Activated T-cell treated with anti-CD3 and anti-CD28 coated beads, Interleukin-2, amount 50 U/mL, for 4 hours (primary cell): Measurements from ENCODE around the gene ARHGAP12. TPM values are rescaled to one million over a fixed set of nuclear protein-coding genes. Genes with fewer than 3 reads are reported as not detected.
A peak's percentile ranks its signal among the peaks of the same experiment; 100 is the strongest.

Experiments used
- ATAC-seq, 2 donors: fragments of 200-7000 bp; cut with Tn5 transposase; one replicate each; pipeline ENCODE4 v1.10.0; 2021
- DNase-seq: peaks from one replicate; pipeline ENCODE4 v3.0.0-alpha.2; 2020
- H3K27me3 Mint-ChIP-seq: one replicate; pipeline ENCODE4 v1.8.0; 2021; ENCODE audit warnings: low read depth, mixed read lengths
- H3K36me3 Mint-ChIP-seq: one replicate; pipeline ENCODE4 v1.8.0; 2022; ENCODE audit warnings: mixed read lengths; ENCODE audit not compliant: insufficient read depth
- H3K4me1 Mint-ChIP-seq: one replicate; pipeline ENCODE4 v1.8.0; 2021; ENCODE audit warnings: low read depth, mixed read lengths
- H3K4me3 Mint-ChIP-seq: one replicate; pipeline ENCODE4 v1.8.0; 2021; ENCODE audit warnings: mild to moderate bottlenecking, moderate library complexity, mixed read lengths
- H3K9me3 Mint-ChIP-seq: one replicate; pipeline ENCODE4 v1.8.0; 2021; ENCODE audit warnings: mixed read lengths
- total RNA-seq, 3 donors: library from RNA; stranded (reverse); gene quantifications; one replicate each; pipeline ENCODE4 v1.2.1, GENCODE V29; 2021

The ARHGAP12 gene
- total RNA-seq, 3 donors from 2014 or later, result 3.3 to 4.2 (median 3.9) TPM

DNA sequence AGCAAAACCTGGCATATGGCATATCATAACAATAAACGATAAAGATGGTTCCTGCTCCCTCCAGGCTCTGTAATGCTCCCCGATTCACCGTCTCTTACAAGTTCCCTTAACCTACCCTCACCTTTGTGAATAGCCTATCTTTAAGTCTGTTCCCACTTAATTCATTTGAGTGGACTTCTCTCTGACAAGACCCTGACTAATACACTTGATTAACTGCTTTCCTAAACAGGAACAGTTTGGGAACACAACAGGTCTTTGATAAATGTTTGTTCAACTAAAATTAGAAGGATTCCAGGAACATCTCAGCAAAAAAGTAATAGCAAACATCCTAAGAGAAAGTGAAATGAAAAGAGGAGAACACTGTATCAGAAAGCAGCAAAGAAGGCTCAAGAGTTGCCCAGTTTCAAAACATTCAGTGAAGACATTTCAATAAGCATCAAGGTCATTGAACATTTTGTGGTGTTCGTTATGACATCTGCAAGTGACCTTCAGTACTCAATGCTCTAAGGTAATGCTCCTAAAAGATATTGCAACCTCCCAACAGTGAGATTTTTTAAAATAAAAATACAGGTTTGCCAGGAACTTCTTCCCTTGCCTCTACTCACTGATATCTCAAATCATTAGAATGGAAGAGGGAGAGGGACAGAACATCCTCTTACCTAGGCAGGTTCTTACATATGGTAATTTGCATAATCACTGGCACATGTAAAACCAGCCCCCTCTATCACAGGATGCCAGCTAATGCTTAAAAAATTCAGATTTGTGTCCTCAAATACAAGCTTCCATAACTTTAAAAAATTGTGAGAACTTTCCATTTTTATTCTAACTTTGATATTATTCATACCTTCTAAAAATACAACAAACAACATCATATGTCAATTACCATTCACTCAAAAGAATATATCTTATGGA is 11.4 kb upstream of the ARHGAP12 start:
- DNase-seq, result no peak
- Mint-ChIP-seq H3K27me3 (no peaks in the 10 kb centered on the region), H3K4me3 (no peak overlapping the region), H3K9me3 (no peaks in the 10 kb centered on the region), H3K4me1 (peaks cover 7% of the 10 kb centered on the region), H3K36me3 (no peaks in the 10 kb centered on the region)
- no peak for ATAC-seq

DNA sequence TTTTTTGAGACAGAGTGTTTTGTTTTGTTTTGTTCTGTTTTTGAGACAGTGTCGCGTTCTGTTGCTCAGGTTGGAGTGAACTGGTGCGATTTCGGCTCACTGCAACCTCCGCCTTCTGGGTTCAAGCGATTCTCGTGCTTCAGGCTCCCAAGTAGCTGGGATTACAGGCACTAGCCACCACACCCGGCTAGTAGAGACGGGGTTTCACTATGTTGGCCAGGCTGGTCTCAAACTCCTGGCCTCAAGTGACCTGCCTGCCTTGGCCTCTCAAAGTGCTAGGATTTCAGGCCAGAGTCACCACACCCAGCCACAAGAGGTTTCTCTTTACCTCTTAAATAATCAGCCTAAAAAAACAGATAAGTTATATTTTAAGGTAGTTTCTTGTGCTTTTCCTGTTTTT is 8.7 kb upstream of the ARHGAP12 start:
- no peak for DNase-seq
- Mint-ChIP-seq H3K9me3 (no peaks in the 10 kb centered on the region), H3K36me3 (no peaks in the 10 kb centered on the region), H3K4me3 (no peak overlapping the region), H3K4me1 (peaks cover 7% of the 10 kb centered on the region), H3K27me3 (no peaks in the 10 kb centered on the region)
- no peak for ATAC-seq

DNA sequence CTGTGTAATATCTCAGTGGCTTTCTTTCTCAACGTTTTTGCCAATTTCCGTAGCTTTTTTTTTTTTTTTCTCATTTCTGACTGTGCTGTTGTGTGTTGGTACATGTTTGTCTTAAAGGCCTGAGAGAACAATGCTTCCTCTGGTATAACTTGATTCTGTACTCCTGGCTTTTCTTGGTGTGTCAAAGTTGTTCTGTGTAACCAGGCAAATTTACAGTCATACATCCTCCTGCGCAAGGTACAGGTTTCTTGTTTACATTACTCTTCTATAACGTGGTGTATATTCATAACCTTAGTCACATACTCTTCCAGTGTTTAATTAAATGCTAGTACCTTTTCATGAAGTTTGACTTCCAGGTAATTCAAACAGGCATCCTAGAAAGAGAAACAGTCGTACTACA is 8.3 kb upstream of the ARHGAP12 start:
- Mint-ChIP-seq H3K4me3 (no peak overlapping the region), H3K36me3 (no peaks in the 10 kb centered on the region), H3K27me3 (no peaks in the 10 kb centered on the region), H3K9me3 (no peaks in the 10 kb centered on the region), H3K4me1 (peaks cover 7% of the 10 kb centered on the region)
- ATAC-seq (no peak), DNase-seq (no peak)

DNA sequence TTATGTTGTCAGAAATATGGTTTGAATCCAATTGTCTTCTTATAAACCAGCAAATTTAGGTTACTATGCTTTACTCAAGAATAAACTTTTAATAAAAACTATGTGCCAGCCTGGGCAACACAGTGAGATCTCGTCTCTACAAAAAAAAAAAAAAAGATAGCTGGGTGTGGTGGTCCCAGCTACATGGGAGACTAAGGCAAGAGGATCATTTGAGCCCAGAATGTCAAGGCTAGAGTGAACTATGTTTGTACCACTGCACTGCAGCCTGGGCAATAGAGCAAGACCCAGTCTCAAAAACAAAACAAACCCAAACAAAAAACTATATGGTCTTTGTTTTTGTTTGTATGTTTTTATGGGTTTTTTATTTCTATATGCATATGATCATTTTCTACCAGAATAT is 7.5 kb upstream of the ARHGAP12 start:
- ATAC-seq (no peak), DNase-seq (no peak)
- Mint-ChIP-seq H3K4me3 (no peak overlapping the region), H3K36me3 (no peaks in the 10 kb centered on the region), H3K9me3 (no peaks in the 10 kb centered on the region), H3K27me3 (no peaks in the 10 kb centered on the region), H3K4me1 (peaks cover 6% of the 10 kb centered on the region)

DNA sequence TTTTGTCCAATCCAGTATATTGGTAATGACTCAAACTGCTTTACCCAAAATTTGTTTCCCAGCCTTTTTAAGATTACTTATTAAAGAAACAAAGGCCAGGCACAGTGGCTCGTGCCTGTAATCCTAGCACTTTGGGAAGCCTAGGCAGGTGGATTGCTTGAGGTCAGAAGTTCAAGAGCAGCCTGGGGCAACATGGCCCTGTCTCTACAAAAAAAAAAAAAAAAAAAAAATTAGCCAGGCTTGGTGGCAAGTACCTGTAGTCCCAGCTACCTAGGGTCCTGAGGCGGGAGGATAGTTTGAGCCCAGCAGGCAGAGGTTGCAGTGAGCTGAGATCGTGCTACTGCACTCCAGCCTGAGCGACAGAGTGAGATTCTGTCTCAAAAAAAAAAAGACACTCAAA is 7.0 kb upstream of the ARHGAP12 start:
- Mint-ChIP-seq H3K36me3 (no peaks in the 10 kb centered on the region), H3K27me3 (no peaks in the 10 kb centered on the region), H3K4me3 (no peak overlapping the region), H3K4me1 (peaks cover 3% of the 10 kb centered on the region), H3K9me3 (no peaks in the 10 kb centered on the region)
- no peak for ATAC-seq
- DNase-seq, result no peak

DNA sequence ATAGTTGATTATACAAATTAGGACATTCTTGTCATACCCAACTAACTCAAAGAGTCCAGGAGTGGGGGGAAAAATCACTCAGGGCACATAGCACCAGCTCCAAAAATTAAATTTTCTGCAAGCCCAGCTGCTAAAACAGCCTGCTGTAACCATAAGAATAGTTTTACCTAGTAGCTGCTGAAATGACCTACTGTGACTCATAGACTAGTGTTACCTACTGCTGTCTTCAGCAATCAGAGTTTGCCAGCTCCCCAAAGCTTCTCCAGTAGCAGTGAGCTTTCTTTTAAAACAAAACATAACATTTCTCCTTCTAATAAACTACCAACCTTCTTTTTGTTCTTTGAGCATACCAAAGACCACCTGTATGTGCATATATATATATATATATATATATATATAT is 4.2 kb upstream of the ARHGAP12 start:
- H3K4me1 Mint-ChIP-seq, result peaks cover 12% of the 10 kb centered on the region
- no peak overlapping the region for H3K4me3 Mint-ChIP-seq
- no peaks in the 10 kb centered on the region for H3K9me3 Mint-ChIP-seq
- ATAC-seq (no peak), DNase-seq (no peak)
- no peaks in the 10 kb centered on the region for H3K27me3 Mint-ChIP-seq
- no peaks in the 10 kb centered on the region for H3K36me3 Mint-ChIP-seq

DNA sequence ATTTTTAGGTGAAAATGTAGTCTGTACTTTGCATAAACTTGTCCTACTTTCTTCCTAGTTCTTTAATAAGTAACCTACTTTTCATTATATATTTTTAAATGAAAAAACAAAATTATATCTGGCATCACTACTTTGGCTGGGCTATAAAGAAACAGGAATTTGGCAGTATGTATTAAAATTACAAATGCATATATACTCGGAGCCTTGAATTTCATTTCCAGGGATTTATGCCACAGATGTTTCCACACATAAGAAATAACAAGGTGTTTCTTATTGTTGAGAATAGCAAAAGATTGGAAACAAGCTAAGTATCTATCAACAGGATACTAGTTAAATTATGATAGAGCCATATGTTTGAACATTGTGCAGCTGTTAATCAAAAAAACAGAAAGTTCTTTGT is 2.2 kb upstream of the ARHGAP12 start:
- Mint-ChIP-seq H3K4me1 (peaks cover 30% of the 10 kb centered on the region), H3K4me3 (no peak overlapping the region), H3K36me3 (no peaks in the 10 kb centered on the region), H3K27me3 (no peaks in the 10 kb centered on the region), H3K9me3 (no peaks in the 10 kb centered on the region)
- ATAC-seq (no peak), DNase-seq (no peak)

DNA sequence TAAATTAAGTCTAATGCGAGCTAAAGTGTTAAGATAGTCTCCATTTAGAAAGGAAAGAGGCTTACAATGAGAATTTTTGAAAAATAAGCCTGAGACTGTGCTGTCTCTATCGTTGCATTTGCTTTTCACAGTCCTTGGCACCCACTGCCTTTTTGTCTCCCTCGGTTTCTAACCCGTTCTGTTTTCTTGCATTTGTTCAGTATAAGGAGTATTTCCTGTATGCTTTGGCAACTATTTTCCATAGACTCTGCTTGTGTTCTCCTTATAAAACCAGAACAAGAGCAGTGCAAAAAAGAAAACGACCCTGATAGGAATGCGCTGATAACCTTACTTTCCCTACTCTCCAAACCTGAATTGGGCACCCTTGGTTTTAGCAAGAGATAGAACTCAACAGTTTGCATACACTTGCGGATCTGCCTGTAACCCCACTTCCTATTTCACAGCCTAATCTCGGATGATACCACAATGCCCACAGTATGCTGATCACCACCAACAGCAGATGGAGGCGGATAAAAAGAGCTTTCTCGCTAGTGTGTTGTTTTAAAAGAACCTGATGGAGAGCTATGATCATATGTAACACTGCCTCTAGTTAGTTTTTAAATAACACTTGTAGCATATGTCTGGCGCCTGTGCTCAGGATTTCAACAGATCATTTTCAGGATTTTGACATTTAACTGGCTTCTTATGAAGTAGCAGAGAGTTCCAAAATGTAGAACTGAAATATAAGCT is 1.6 kb upstream of the ARHGAP12 start:
- Mint-ChIP-seq H3K4me3 (peak overlapping the region; percentile 89), H3K4me1 (peaks cover 33% of the 10 kb centered on the region), H3K36me3 (no peaks in the 10 kb centered on the region), H3K27me3 (no peaks in the 10 kb centered on the region), H3K9me3 (no peaks in the 10 kb centered on the region)
- peak; percentile 9 to 16 for ATAC-seq
- no peak for DNase-seq

DNA sequence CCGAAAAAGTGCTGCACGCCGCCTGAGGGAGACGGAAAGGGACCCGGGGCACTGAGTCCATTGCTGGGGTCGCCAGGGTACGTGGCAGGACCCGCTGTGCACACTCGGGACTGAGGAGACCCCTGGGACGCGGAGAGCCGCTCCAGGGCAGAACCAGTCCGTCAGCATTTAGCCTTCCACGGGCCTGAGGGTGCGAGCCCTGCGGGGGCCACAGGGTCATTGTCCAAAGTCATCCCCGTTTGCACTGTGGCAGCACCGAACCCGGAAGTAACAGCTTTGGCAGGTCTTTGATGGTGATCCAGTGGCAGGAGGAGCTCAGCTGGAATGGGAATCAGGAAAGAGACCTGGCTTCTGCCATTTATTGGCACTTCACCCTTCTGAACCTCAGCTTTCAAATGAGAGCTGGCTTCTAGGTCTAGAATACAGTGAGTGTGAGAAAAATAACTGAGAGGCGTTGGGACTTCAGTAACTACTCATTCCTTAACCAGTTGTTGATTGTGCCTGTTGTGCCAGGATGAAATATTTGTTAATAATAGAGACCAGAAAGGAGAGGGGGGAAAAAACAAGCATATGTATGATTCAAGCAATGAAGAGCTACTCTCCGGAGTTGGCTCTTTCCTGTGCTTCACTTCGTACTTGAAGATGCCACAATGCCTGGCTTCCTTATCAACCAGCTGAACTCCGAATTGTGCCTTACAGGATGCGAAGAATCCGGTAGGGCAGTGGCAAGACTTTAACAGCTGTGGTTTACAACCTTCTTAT is 811 bp upstream of the ARHGAP12 start:
- H3K4me1 Mint-ChIP-seq, result peaks cover 40% of the 10 kb centered on the region
- H3K36me3 Mint-ChIP-seq, result no peaks in the 10 kb centered on the region
- DNase-seq, result peak; percentile 4
- H3K9me3 Mint-ChIP-seq, result no peaks in the 10 kb centered on the region
- ATAC-seq, result peak in 1 of 2 donors; percentile 3
- H3K27me3 Mint-ChIP-seq, result no peaks in the 10 kb centered on the region
- H3K4me3 Mint-ChIP-seq, result peak overlapping the region; percentile 89

DNA sequence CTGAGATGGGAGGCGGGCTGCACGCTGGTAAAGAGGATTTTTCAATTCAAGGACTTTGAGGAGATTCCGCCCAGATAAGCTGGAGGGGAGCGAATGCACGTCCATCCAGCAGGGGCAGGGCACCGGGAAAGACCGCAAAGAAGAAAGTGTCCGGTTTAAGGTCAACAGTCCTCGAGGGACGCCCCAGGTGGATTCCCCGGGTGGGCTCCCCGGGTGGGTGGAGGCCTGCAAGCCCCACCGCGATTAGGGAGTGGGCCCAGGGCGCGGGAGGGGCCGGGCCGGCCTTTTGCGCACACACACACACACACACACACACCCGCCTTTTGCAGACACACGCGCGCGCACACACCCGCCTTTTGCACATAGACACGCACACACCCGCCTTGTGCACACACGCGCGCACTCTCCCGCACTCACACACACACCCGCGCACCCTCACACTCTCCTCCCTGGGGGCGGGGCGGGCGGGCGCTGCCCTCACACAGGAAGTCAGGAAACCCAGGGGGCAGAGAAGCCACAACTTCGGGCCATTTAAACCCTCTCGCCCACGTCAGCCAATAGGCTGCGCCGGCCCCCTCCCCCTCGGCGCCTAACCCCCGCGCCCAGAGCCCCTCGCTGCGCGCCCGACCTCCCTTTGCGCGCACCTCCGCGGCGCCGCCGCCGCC is 615 bp downstream of the ARHGAP12 start:
- peak overlapping the region; percentile 89 for H3K4me3 Mint-ChIP-seq
- peaks cover 49% of the 10 kb centered on the region for H3K4me1 Mint-ChIP-seq
- H3K27me3 Mint-ChIP-seq, result no peaks in the 10 kb centered on the region
- no peaks in the 10 kb centered on the region for H3K9me3 Mint-ChIP-seq
- ATAC-seq (peak; percentile 54 to 60), DNase-seq (peak; percentile 35)
- peaks cover 4% of the 10 kb centered on the region for H3K36me3 Mint-ChIP-seq

DNA sequence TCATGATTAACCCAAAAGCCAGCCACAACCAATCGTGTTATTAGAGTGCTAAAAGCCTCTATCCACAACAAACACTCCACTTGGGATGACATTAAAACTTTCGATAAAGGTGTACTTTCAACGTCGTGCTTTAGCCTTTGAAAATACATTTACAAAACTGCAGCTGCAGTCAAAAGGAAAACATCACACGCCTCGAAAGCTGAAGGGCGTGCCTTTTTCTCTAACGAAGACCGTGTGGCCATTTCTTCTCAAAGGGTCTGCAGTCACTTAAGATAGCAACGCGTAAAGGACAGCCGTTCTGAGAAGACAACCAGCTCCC is 1.1 kb downstream of the ARHGAP12 start:
- DNase-seq (no peak), ATAC-seq (peak; percentile 4 to 12)
- Mint-ChIP-seq H3K27me3 (no peaks in the 10 kb centered on the region), H3K36me3 (peaks cover 4% of the 10 kb centered on the region), H3K4me3 (peak overlapping the region; percentile 89), H3K4me1 (peaks cover 49% of the 10 kb centered on the region), H3K9me3 (no peaks in the 10 kb centered on the region)

DNA sequence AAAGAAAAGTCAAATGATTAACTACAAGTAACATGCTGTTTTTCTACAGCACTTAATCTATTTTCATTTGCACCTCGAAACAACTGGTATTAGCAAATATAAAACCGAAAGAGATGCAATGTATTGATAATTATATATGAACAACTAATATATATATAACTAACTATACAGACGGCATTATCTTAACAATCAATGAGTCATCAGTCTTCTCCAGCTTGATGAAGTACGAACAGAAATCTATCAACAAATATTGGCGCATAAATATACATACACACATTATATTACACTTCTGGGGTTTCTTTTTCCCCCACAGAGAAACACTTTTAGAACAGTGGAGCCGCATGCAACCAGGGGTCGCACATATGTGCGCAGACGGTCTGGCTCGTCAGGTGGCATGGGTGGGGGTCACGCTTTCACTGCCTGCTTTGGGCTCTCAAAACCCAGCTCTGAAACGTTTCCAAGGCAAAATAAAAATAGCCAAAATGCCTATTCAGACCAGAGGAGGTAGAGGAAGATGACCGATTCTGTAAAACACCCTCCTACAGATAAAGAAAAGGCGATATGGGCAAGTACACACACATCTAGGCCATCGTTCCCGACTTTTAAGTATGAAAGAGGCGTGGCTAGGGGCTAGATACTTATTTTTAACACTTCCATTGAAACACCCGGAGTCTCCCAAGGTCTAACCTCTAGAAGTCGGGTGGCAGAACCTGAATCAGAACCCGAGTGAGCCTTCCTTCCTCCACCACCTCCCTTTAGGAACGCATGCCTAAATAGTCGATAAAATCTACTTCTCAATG is 1.7 kb downstream of the ARHGAP12 start:
- Mint-ChIP-seq H3K36me3 (peaks cover 4% of the 10 kb centered on the region), H3K9me3 (no peaks in the 10 kb centered on the region), H3K4me3 (peak overlapping the region; percentile 89), H3K4me1 (peaks cover 51% of the 10 kb centered on the region), H3K27me3 (no peaks in the 10 kb centered on the region)
- DNase-seq (no peak), ATAC-seq (peak in 1 of 2 donors; percentile 4)

DNA sequence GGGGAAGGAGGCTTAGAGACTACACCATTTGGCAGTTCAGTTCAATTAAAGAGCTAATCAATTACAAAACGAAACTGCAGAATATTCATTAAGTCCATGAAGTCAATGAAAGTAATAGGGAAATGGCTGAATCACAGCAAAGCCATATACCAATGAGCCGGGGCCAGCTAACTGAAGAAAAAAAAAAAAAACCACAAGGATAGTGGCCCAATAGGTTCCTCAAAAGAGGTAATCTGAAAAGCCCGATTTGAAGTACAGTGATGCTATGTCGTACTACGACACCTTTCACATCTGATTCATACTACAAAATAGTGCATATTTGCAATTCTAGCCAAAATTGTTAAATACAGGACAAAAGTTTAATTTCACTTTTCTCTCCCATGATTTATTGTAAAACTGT is 2.5 kb downstream of the ARHGAP12 start:
- H3K4me3 Mint-ChIP-seq, result peak overlapping the region; percentile 37

More for the DNA sequence above, 2.5 kb downstream of the ARHGAP12 start:
- no peak for DNase-seq
- Mint-ChIP-seq H3K27me3 (no peaks in the 10 kb centered on the region), H3K4me1 (peaks cover 58% of the 10 kb centered on the region), H3K9me3 (no peaks in the 10 kb centered on the region), H3K36me3 (peaks cover 4% of the 10 kb centered on the region)
- ATAC-seq, result no peak
